ENCODE results near the gene SH3RF3.

The SH3RF3 gene

DNA sequence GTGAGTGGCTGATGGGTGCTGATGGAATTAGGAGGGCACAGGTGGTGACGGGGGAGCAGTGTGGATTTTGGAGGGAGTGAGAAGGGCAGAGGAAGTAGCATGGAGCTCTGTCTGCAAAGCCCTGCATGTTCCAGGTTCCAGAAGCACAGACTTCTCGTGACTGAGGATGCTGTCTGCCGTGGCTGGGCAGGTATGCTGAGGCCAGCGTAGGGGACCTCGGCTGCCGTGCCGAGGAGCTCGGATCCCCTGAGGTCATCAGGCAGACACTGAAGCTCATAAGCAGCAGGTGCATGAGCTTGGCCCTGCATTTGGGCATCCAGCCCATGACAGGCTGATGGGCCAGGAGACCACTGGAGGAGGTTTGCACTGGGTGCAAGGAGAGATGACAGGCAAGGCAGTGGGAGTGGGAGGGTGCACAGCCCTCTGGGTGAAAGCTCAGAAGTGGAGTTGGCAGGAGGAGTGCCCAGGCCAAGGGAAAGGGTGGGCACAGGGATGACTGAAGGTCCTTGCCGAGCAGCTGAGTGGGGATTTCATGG is 215.3 kb downstream of the SH3RF3 start:
- DNase-seq: no peak

DNA sequence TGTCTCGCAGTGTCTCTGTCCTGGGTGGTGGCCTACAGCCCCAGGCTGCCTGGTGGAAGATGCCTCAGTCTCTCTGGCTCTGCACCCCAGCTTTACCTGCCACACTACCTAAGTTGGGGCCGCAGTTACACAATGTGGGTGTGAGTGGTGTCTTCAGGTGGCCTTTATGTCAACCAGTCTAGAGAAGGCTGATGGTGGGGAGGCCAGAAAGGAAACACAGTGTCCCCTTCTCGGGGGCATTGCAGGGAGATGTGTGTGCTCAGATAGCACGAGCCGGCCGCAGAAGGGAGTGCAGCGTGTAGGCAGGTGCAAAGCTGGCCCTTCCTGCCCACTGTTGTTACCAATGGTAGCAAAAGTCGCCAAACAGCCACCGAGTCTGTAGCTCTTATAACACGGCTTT is 216.1 kb downstream of the SH3RF3 start:
- no peak for DNase-seq

GRCh38 chr2:109345653-109346480 is 216.9 kb downstream of the SH3RF3 start:
- no peak for DNase-seq

GRCh38 chr2:109346601-109347228 is 217.7 kb downstream of the SH3RF3 start:
- DNase-seq: no peak

GRCh38 chr2:109347626-109348025 is 218.6 kb downstream of the SH3RF3 start:
- DNase-seq: no peak

- DNase-seq: no peak
These were observed 219.2 kb downstream of the SH3RF3 start for GRCh38 chr2:109348190-109348589.

DNA sequence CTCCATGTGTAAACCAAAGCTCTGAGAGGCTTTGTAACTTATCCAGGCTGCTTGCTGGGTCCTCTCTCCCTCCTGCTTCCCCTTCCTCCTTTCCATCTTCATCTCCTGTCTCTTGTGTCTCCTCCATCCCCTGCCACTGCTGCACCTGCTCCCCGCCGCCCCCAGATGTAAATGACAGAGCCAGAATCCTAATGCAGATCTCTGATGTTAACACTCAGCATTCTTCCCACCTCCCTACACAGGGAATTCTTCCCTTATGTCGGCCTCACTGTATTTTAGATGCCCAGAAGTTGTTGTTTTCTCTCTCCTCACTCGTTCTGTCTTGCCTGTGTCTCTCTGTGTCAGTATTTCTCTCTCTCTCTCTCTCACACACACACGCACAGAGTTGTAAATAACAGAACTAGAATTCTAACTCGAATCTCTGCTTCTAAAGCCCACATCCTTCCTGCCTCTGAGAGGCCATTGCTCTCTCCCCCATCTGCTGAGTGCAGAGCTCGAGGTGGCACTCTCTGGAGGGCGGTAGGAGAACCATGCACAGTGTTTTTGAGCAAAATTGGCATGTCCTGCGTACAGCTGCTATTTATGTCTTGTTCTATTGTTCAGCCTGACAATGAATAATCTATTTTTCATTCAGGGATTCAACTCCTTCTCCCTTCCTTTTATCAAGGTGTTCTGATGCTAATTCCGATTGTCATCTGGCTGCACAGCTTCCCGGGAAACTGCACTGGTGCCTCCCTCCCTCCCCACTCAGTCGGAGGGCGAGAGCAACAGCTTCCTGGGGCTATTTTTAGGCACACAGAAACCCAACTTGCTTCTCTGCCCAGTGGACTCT is 219.9 kb downstream of the SH3RF3 start:
- peak; percentile 8 for DNase-seq

DNA sequence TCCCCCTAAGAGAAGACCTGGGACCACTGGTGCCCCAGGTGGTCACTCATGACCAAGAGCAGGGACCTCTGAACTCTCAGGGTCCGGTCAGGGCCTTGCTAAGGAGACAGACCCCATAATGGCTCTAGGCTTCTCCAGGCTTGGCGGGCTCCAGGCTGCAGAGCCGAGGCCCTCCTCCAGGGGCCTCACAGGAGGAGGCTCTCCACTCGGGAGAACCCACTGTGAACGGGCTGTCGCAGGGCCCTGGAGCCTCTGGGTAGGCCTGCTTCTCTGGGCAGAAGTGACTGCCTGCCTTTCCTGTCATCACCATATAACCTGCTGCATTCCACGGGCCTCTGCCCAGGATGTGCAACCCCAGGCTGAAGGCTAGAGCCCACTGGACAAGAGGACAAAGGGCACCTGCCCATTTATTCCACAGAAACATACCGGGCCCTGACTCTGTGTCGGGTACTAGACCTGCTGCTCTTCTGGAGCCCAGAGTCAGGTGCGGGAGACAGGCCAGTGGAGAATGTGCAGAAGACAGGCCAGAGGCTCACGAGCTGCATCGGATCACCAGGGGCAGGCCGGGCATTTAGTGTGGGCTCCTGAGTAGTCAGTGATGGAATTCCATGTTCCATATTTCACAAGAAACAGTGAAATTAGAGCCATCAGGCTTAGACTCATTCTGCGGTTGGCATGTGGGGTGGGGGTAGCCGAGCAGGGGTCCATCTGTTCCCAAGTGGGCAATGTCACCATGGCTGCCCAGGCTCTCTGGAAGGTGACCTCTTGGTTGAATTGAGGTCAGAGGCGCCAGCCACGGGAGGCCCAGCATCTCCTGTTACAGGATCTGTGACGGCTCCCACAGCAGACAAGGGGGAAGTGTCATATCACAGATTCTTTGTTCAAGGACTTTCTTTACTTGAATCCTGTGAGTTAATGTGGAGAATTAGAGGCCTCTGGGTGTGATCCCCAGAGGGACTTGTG is 220.8 kb downstream of the SH3RF3 start:
- DNase-seq: no peak

GRCh38 chr2:109350526-109350925 is 221.5 kb downstream of the SH3RF3 start:
- DNase-seq: no peak

DNA sequence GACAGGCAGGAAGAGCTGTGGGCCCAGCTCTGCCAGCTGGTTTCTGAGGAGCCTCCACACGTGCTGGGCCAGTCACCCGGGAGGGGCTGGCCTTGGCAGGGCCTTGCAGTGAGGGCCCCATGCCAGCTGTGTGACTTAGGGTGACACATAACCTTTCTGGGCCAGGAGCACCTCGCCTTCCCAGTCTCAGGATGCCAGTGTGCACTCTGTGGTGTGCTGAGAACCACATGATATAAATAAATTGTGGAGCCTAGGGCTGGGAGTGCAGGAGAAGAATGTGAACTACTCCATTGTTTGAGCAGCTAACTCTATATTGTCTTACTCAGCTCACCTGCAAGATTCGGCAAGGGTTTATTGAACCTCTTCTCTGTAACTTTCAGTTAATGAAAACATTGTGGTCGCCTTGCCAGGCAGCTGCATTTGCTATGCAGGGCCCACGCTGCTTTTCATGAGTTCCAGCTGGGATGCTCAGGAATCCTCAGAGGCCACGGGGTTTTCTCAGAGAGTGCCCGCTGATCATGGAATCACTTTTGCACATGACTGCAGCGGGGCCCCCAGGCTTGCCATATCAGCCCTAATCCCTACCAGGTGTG is 222.3 kb downstream of the SH3RF3 start:
- DNase-seq: no peak

DNA sequence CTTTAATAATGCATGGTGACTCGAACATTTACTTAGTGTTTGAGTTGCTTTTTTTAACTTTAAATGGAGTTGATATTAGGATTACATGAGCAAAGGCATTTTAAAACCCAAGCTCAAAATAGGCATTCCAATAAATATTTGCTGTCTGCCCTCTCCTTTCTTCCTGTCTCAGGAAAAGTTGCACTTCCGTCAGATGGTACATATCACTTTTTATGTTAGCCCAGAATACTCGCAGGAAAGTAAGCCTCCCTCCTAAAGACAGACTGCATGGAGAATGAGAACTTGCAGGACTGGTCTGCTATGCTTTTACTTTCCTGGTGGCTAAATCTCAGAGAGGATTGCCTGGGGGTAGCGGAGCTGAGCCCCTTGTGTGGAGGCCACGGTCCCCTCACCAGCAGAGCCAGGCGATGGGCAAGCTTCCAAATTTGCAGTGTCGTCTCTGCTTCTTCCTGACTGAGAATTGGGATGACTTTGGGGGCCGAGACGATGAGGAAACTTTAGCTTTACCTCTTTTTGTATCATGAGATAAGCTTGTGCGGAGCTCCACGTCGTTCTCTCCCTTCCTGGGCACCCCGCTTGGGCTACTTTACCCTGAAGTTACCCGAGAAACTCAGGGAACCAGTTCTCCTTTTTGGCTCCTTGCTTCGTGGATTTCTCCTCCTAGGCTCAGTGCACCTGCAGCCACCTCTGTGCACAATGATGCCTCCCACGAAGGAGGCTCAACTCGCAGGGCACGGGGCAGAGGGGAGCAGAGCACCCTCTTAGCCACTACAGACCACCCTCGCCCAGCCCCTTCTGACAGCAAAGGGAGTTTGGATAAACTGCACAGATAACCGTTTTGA is 223.3 kb downstream of the SH3RF3 start:
- DNase-seq: no peak

DNA sequence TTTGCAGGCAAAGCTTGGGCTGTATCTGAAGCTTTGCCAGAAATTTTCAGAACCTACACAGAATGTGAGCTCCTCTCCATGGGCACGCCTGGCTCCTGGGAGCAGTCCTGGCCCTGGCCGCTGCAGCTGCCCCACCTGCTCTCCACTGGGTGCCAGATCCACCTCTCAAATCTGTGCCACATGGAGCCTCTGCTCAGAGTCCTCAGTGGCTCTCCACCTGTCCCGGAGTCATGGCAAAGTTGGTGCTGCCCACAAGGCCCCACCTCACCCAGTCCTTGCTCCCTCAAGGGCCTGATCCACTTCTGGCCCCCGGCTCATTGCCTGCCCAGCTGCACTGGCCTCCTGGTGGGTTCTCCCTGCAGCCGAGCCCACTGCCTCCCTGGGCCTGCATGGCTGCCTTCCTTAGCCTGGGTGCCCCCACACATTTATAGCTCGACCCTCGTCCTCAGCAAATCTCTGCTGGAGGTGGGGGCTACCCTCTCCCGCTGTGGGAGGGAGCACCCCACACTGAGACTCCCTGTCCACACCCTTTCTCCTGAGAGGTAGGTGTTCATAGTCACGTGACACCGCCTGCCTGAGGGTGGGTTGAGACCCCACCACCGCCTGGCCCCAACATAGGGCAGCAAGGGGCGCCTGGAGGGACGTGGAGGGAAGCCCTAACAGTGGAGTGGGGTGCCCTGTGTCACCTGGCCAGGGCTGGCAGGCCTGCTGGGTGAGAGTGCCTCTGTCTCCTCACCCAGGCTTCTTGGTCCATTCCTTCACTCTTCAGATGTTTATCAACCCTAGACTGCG is 224.1 kb downstream of the SH3RF3 start:
- DNase-seq: no peak

DNA sequence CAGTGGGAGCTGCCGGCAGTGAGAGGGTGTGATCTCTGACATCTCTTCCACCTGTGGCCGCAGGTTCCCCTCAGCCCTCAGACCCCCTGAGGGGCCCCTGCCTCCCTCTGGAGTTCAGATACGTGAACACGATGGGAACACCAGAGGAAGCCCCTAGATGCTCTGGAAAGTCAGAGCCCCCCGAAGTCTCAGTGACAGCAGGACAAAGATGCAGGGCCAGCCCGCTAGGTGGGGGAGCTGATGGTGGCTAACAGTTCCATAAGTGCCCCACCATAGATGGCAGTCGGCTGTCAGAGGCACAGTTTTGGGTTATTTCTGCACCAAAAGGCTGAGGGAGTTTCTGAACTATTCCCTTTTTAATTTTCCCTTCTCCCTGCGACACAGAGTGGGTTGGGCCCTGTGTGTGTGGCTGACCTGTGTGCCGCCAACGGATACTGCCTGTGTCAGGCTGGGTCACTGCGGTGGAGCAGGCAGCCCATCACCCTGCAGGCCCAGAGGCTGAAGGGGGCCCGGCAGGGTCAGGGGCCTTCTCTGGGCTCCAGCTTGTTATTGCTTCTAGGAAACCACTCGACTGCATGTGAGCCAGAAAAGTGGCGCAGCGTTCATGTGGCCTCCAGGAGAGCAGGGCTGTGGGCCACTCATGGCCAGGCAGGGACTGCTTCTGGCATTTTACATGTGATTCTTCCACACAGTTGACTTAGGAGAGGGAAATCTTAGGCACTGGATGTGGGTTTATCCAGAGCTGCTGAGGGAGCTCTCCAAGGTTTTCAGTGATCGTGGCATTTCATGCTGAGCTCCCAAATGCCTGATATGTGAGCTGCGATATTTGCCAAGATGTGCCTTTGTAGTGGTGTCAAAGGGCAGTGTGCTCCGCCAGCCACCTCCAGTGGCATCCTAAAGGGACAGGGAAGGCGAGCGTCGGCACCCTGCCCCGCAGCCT is 225.1 kb downstream of the SH3RF3 start:
- no peak for DNase-seq

GRCh38 chr2:109355192-109355843 is 226.3 kb downstream of the SH3RF3 start:
- DNase-seq: no peak

GRCh38 chr2:109356324-109357035 is 227.5 kb downstream of the SH3RF3 start:
- no peak for DNase-seq

GRCh38 chr2:109364217-109364616 is 235.2 kb downstream of the SH3RF3 start:
- no peak for DNase-seq

DNA sequence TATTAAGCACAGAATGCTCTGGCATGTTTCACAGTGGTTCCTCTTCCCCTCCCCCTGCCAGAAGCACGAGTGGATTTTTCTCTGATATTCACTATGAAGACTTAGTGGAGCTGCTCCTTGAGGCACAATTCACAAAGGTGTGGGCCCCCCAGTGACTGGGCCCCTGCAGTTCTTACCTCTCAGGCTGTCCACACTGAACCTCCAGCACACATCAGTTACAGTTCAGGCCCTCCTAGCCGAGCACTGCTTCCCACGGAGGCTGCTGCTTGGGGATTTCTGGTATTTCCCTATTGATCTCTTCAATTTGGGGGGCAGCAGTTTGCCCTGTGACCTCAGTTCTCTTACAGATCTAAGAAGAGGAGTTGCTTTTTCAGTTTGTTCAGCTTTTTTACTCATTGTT is 236.1 kb downstream of the SH3RF3 start:
- no peak for DNase-seq

GRCh38 chr2:109367683-109368082 is 238.7 kb downstream of the SH3RF3 start:
- no peak for DNase-seq

Measured in hematopoietic multipotent progenitor cell treated with erythropoietin and hydrocortisone succinate and interleukin-3 and kit ligand, for 6 days (in vitro differentiated cells).